Liver (tissue), 9 donors: Measurements from ENCODE around the gene ARID3C. TPM values are rescaled to one million over a fixed set of nuclear protein-coding genes. Genes with fewer than 3 reads are reported as not detected.

Source experiments
- DNase-seq: peaks from one replicate; pipeline ENCODE4 v3.0.0-alpha.2; 2017; ENCODE audit warnings: low spot score
- H3K27ac ChIP-seq, 2 donors: one replicate each; pipeline ENCODE4 v1.7.0; 2013; ENCODE audit warnings: inconsistent platforms in 2 of 2, low read length in 2 of 2, control low read depth in 1 of 2, low read depth in 1 of 2, mild to moderate bottlenecking in 1 of 2
- H3K27me3 ChIP-seq, 4 donors: one replicate each; pipeline versions ENCODE4 v1.6.1 to v1.7.0; 2013; ENCODE audit warnings: low read length in 3 of 4, inconsistent platforms in 1 of 4, mild to moderate bottlenecking in 1 of 4, moderate library complexity in 1 of 4; ENCODE audit not compliant: control insufficient read depth in 4 of 4, insufficient read depth in 4 of 4
- H3K36me3 ChIP-seq, 4 donors: one replicate each; pipeline versions ENCODE4 v1.6.1 to v1.7.0; 2013; ENCODE audit warnings: low read length in 3 of 4, mild to moderate bottlenecking in 3 of 4, low read depth in 1 of 4, moderate library complexity in 1 of 4; ENCODE audit not compliant: control insufficient read depth in 4 of 4, insufficient read depth in 3 of 4
- H3K4me1 ChIP-seq, 4 donors: one replicate each; pipeline versions ENCODE4 v1.6.1 to v1.7.0; 2013; ENCODE audit warnings: low read length in 3 of 4, mild to moderate bottlenecking in 3 of 4, moderate library complexity in 1 of 4; ENCODE audit not compliant: control insufficient read depth in 4 of 4, insufficient read depth in 4 of 4
- H3K4me3 ChIP-seq, 3 donors: one replicate each; pipeline versions ENCODE4 v1.6.1 to v1.7.0; 2013; ENCODE audit warnings: low read length in 3 of 3, control low read depth in 1 of 3, low read depth in 1 of 3, mild to moderate bottlenecking in 1 of 3
- H3K9ac ChIP-seq, 2 donors: one replicate each; pipeline ENCODE4 v1.7.0; 2013; ENCODE audit warnings: low read length in 2 of 2, mild to moderate bottlenecking in 2 of 2, moderate library complexity in 2 of 2, control low read depth in 1 of 2, low read depth in 1 of 2
- H3K9me3 ChIP-seq, 4 donors: one replicate each; pipeline versions ENCODE4 v1.6.1 to v1.7.0; 2013; ENCODE audit warnings: low read length in 3 of 4; ENCODE audit not compliant: control insufficient read depth in 4 of 4
- EGR1 ChIP-seq, 2 donors: IDR thresholded peaks; 2 replicates each; pipeline ENCODE4 v1.6.1; 2016 to 2018; ENCODE audit warnings: antibody characterized with exemption in 2 of 2, low read depth in 2 of 2
- FOXA1 ChIP-seq: IDR thresholded peaks from 2 replicates; pipeline ENCODE4 v1.6.1; 2016; ENCODE audit warnings: antibody characterized with exemption
- FOXA2 ChIP-seq: IDR thresholded peaks from 2 replicates; pipeline ENCODE4 v1.6.1; 2016; ENCODE audit warnings: antibody characterized with exemption
- GABPA ChIP-seq, 2 donors: IDR thresholded peaks in 1 of 2; conservative IDR thresholded peaks in 1 of 2; 2 replicates each; pipeline ENCODE4 v1.6.1; 2016; ENCODE audit warnings: antibody characterized with exemption in 2 of 2, mild to moderate bottlenecking in 1 of 2, moderate library complexity in 1 of 2
- HNF4A ChIP-seq, 2 donors: conservative IDR thresholded peaks; 2 replicates each; pipeline ENCODE4 v1.6.1; 2016; ENCODE audit warnings: antibody characterized with exemption in 2 of 2, mild to moderate bottlenecking in 2 of 2
- HNF4G ChIP-seq: IDR thresholded peaks from 2 replicates; pipeline ENCODE4 v1.6.1; 2016; ENCODE audit warnings: antibody characterized with exemption
- JUND ChIP-seq, 2 donors: IDR thresholded peaks; 2 replicates each; pipeline ENCODE4 v1.6.1; 2016; ENCODE audit warnings: antibody characterized with exemption in 2 of 2
- NR2F2 ChIP-seq: IDR thresholded peaks from 2 replicates; pipeline ENCODE4 v1.6.1; 2016; ENCODE audit warnings: antibody characterized with exemption
- RAD21 ChIP-seq, 2 donors: IDR thresholded peaks; 2 replicates each; pipeline ENCODE4 v1.6.1; 2016; ENCODE audit warnings: antibody characterized with exemption in 2 of 2, mild to moderate bottlenecking in 2 of 2
- RXRA ChIP-seq, 2 donors: IDR thresholded peaks; 2 replicates each; pipeline ENCODE4 v1.6.1; 2017 to 2018; ENCODE audit warnings: antibody characterized with exemption in 2 of 2, mild to moderate bottlenecking in 1 of 2
- SP1 ChIP-seq: IDR thresholded peaks from 2 replicates; pipeline ENCODE4 v1.6.1; 2018; ENCODE audit warnings: antibody characterized with exemption, mild to moderate bottlenecking
- TAF1 ChIP-seq: conservative IDR thresholded peaks from 2 replicates; pipeline ENCODE4 v1.6.1; 2016; ENCODE audit warnings: antibody characterized with exemption, mild to moderate bottlenecking
- YY1 ChIP-seq: IDR thresholded peaks from 2 replicates; pipeline ENCODE4 v1.6.1; 2016; ENCODE audit warnings: antibody characterized with exemption, mild to moderate bottlenecking
- WGBS: extraction: QIAGEN DNeasy Blood & Tissue Kit; methylation state at CpG from one replicate; pipeline ENCODE4 v1.1.7; 2013; 5-methylcytosine and 5-hydroxymethylcytosine counted together
- polyA plus RNA-seq, 2 donors: library from polyadenylated mRNA; stranded (reverse) in 1 of 2; unstranded in 1 of 2; fragments of 200-250 nt in 1 of 2; fragments of >200 nt in 1 of 2; fragmentation: Nextera tagmentation in 1 of 2; extraction: Ambion mirVana in 1 of 2; gene quantifications; one replicate each; pipeline versions ENCODE4 v1.2.1 to v1.2.3, GENCODE V29; 2013 to 2015
- total RNA-seq, 2 donors: library from RNA; depleted of rRNA; stranded (reverse); fragments of >200 nt; gene quantifications; one replicate each; pipeline ENCODE4 v1.2.3, GENCODE V29; 2014
- TF ChIP-seq, protein P1 (sequence below): IDR thresholded peaks from 2 replicates; pipeline ENCODE4 v1.6.1; 2016; ENCODE audit warnings: antibody characterized with exemption
- TF ChIP-seq, protein P2 (sequence below): IDR thresholded peaks from 2 replicates; pipeline ENCODE4 v1.6.1; 2016; ENCODE audit warnings: antibody characterized with exemption, mild to moderate bottlenecking
- TF ChIP-seq, protein P3 (sequence below): IDR thresholded peaks from 2 replicates; pipeline ENCODE4 v1.6.1; 2016; ENCODE audit warnings: antibody characterized with exemption
- TF ChIP-seq, protein P4 (sequence below): IDR thresholded peaks from 2 replicates; pipeline ENCODE4 v1.6.1; 2016; ENCODE audit warnings: antibody characterized with exemption
- TF ChIP-seq, protein P5 (sequence below): fragments of 150-350 bp; IDR thresholded peaks from 2 replicates; pipeline ENCODE4 v1.5.1; 2017; ENCODE audit warnings: improper control_type of control experiment, low read depth, low read length; ENCODE audit not compliant: missing input control
- donor health status: healthy.
- donor health status: healthy.
- donor health status: healthy.
- donor health status: healthy.
- donor health status: healthy.

The ARID3C gene
- total and polyA plus RNA-seq, 4 donors: 0.58 to 2.6 (median 1.7) TPM

DNA sequence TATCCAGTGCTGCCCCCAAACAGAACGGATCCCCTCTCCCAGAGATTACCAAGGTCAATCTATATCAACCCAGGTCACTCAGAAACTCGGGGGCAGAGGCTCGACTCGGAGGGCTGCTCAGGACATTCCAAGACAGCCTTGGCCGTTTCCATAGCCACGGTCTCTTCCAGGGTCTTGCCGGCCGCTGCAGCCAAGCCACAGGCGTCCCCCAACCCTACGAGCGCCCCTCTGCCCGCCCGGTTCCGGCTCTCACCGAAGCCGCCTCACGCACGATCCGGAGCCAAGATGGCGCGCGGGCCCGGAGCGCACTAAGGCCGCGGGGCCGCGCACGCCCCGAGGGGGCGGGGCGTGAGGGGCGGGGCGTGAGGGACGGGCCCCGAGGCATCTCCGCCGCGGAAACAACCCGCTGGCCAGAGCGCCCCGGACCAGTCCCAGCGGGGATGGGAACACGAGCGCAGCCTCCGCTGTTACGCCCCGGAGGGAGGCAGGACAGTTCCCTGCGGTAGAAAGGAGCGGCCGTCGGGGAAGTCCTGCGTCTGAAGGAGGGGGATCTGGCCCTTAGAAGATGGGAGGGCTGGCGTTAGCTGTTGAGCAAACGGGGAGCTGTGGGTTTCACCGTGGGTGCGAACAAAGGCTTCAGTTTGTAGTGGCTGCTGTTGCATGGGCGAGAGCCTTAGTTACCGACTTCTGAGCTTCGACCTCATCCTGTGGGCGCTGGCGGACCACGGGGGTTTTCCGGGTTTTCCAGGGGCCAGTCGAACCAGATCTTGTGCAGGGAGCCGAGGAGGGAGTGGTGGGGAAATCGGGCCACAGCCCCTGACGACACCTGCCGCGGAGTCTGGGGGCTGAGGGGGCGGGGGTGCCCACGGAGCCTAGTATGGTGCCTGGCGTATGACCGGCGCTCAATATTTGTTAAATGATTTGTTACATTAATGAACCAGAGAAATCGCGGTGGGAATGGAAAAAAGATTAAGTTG is 16.8 kb downstream of the ARID3C start, which contains the start of gene RPP25L (continued):
- TF ChIP-seq HNF4G (no peak), NR2F2 (no peak)

DNA sequence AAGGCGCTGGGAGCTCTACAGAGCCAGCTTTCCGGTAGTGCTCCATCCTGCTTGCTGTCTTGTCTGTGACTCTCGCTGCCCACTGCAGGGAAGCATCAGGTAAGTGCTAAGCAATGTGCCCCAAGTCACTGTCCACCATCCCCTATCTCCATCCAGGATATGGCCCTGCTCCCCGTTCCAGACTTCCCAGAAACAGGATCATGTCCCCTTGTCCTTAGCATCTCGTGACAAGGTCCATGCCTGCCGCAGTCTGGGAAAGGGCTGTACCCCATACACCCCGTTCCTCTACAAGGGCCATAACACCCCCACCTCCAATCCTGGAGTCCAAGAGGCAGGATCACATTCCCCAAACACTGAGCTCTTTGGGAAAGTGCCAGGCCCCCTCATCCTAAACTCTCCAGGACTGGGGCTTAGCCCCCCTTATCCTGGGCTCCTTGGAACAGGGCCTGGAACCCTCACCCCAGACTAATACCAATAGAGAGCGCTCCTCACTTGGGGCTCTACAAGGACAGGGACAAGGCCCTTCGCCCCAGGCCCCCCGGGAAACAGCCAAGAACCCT is 17.5 kb downstream of the ARID3C start:
- H3K9ac ChIP-seq: peak overlapping the region; percentile 85 to 87
- peak overlapping the region; percentile 74 to 95 (median 87) for H3K4me3 ChIP-seq
- H3K27me3 ChIP-seq: no peaks in the 10 kb centered on the region
- peaks cover 14 to 30% (median 27%) of the 10 kb centered on the region in 4 donors for H3K4me1 ChIP-seq
- peak overlapping the region; percentile 81 to 90 for H3K27ac ChIP-seq
- 55% methylated on average over 10 of the region's 10 CpGs for WGBS
- TF ChIP-seq SP1 (no peak), GABPA (IDR thresholded peaks at IDR 0.05 in 1 of 2, conservative IDR thresholded peaks at IDR 0.05 in 1 of 2) (no peak), EGR1 (IDR thresholded peaks at IDR 0.05; ENCODE audit: low read depth in 2 of 2) (no peak), RXRA (IDR thresholded peaks at IDR 0.05) (no peak), RAD21 (IDR thresholded peaks at IDR 0.05) (no peak), FOXA1 (no peak), FOXA2 (no peak), JUND (IDR thresholded peaks at IDR 0.05) (no peak), TAF1 (no peak), NR2F2 (no peak), HNF4G (no peak), YY1 (no peak), HNF4A (conservative IDR thresholded peaks at IDR 0.05) (no peak)
- TF ChIP-seq, protein P1, sequence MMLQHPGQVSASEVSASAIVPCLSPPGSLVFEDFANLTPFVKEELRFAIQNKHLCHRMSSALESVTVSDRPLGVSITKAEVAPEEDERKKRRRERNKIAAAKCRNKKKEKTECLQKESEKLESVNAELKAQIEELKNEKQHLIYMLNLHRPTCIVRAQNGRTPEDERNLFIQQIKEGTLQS: no peak
- TF ChIP-seq, protein P2, sequence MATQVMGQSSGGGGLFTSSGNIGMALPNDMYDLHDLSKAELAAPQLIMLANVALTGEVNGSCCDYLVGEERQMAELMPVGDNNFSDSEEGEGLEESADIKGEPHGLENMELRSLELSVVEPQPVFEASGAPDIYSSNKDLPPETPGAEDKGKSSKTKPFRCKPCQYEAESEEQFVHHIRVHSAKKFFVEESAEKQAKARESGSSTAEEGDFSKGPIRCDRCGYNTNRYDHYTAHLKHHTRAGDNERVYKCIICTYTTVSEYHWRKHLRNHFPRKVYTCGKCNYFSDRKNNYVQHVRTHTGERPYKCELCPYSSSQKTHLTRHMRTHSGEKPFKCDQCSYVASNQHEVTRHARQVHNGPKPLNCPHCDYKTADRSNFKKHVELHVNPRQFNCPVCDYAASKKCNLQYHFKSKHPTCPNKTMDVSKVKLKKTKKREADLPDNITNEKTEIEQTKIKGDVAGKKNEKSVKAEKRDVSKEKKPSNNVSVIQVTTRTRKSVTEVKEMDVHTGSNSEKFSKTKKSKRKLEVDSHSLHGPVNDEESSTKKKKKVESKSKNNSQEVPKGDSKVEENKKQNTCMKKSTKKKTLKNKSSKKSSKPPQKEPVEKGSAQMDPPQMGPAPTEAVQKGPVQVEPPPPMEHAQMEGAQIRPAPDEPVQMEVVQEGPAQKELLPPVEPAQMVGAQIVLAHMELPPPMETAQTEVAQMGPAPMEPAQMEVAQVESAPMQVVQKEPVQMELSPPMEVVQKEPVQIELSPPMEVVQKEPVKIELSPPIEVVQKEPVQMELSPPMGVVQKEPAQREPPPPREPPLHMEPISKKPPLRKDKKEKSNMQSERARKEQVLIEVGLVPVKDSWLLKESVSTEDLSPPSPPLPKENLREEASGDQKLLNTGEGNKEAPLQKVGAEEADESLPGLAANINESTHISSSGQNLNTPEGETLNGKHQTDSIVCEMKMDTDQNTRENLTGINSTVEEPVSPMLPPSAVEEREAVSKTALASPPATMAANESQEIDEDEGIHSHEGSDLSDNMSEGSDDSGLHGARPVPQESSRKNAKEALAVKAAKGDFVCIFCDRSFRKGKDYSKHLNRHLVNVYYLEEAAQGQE: no peak
- TF ChIP-seq, protein P3, sequence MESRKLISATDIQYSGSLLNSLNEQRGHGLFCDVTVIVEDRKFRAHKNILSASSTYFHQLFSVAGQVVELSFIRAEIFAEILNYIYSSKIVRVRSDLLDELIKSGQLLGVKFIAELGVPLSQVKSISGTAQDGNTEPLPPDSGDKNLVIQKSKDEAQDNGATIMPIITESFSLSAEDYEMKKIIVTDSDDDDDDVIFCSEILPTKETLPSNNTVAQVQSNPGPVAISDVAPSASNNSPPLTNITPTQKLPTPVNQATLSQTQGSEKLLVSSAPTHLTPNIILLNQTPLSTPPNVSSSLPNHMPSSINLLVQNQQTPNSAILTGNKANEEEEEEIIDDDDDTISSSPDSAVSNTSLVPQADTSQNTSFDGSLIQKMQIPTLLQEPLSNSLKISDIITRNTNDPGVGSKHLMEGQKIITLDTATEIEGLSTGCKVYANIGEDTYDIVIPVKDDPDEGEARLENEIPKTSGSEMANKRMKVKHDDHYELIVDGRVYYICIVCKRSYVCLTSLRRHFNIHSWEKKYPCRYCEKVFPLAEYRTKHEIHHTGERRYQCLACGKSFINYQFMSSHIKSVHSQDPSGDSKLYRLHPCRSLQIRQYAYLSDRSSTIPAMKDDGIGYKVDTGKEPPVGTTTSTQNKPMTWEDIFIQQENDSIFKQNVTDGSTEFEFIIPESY: no peak
- TF ChIP-seq, protein P4, sequence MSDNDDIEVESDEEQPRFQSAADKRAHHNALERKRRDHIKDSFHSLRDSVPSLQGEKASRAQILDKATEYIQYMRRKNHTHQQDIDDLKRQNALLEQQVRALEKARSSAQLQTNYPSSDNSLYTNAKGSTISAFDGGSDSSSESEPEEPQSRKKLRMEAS: no peak
- TF ChIP-seq, protein P5, sequence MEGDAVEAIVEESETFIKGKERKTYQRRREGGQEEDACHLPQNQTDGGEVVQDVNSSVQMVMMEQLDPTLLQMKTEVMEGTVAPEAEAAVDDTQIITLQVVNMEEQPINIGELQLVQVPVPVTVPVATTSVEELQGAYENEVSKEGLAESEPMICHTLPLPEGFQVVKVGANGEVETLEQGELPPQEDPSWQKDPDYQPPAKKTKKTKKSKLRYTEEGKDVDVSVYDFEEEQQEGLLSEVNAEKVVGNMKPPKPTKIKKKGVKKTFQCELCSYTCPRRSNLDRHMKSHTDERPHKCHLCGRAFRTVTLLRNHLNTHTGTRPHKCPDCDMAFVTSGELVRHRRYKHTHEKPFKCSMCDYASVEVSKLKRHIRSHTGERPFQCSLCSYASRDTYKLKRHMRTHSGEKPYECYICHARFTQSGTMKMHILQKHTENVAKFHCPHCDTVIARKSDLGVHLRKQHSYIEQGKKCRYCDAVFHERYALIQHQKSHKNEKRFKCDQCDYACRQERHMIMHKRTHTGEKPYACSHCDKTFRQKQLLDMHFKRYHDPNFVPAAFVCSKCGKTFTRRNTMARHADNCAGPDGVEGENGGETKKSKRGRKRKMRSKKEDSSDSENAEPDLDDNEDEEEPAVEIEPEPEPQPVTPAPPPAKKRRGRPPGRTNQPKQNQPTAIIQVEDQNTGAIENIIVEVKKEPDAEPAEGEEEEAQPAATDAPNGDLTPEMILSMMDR: no peak
- no peak for DNase-seq
- H3K36me3 ChIP-seq: peaks cover 0 to 16% (median 4%) of the 10 kb centered on the region in 4 donors
- no peaks in the 10 kb centered on the region for H3K9me3 ChIP-seq
